WERI-Rb-1 (cell line): ENCODE data around the gene UNC13B.
A peak's percentile ranks its signal among the peaks of the same experiment; 100 is the strongest.
"Not testable (repeated sequence)": the region's sequence is repeated elsewhere in the genome, so short reads cannot be mapped to it uniquely, and the experiment has no call there.

Experiments
- DNase-seq: peaks from one replicate; pipeline ENCODE4 v3.0.0-alpha.2; 2020
- H3K27ac ChIP-seq: fragments of 250-450 bp; sonication (Bioruptor Pico); 2 replicates; pipeline ENCODE4 v1.5.1; 2020; ENCODE audit warnings: mild to moderate bottlenecking, moderate library complexity
- H3K27me3 ChIP-seq: fragments of 250-450 bp; sonication (Bioruptor Pico); 2 replicates; pipeline ENCODE4 v1.5.1; 2021; ENCODE audit warnings: mild to moderate bottlenecking, low read depth, moderate library complexity; ENCODE audit not compliant: insufficient read depth, severe bottlenecking
- H3K36me3 ChIP-seq: fragments of 250-450 bp; sonication (Bioruptor Pico); 2 replicates; pipeline ENCODE4 v1.5.1; 2020; ENCODE audit warnings: mild to moderate bottlenecking, moderate library complexity
- H3K4me3 ChIP-seq: 2 replicates; pipeline ENCODE4 v1.5.1; 2011; ENCODE audit warnings: low read depth, mild to moderate bottlenecking, control low read depth, low read length
- H3K9me3 ChIP-seq: fragments of 250-450 bp; sonication (Bioruptor Pico); 2 replicates; pipeline ENCODE4 v1.5.1; 2021; ENCODE audit warnings: mild to moderate bottlenecking, moderate library complexity; ENCODE audit not compliant: severe bottlenecking
- TF ChIP-seq, protein P1 (sequence below): IDR thresholded peaks from 2 replicates; pipeline ENCODE4 v1.5.1; 2011; ENCODE audit warnings: low read depth, mild to moderate bottlenecking, control low read depth, inconsistent platforms, low read length

UNC13B gene

DNA sequence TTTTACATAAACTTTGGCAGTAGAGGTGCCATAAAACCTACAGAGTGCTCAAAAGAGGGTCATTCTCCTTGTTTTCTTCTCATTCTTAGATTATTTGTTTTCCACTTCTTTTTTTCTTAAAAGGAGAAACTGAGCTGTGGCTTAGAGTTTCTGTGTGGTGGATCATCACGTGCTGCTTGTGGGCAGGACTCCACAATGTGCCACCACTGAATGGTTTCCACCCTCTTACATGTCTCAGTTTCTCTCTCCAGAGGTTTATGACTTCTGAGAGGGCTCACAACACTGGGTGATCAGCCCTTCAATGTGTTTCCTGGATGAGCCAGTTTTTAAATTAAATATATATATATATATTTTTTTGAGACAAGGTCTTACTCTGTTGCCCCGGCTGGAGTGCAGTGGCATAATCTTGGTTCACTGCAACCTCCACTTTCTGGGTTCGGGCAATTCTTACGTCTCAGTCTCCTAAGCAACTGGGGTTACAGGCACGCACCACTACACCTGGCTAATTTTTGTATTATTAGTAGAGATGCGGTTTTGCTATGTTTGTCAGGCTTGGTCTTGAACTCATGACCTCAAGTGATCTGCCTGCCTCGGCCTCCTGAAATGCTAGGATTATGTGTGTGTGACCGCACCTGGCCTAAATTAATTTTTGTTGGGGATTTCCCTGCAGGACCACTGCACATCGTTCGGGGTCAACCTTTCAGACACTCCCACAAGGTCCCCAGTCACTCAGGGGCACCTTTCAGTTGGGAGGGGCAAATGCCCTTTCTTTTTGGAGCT lies 3.1 kb upstream of the UNC13B start:
- Histone ChIP-seq H3K27ac (no peak overlapping the region), H3K4me3 (no peak overlapping the region), H3K9me3 (no peaks in the 10 kb centered on the region), H3K36me3 (no peaks in the 10 kb centered on the region), H3K27me3 (no peaks in the 10 kb centered on the region)
- TF ChIP-seq, protein P1, sequence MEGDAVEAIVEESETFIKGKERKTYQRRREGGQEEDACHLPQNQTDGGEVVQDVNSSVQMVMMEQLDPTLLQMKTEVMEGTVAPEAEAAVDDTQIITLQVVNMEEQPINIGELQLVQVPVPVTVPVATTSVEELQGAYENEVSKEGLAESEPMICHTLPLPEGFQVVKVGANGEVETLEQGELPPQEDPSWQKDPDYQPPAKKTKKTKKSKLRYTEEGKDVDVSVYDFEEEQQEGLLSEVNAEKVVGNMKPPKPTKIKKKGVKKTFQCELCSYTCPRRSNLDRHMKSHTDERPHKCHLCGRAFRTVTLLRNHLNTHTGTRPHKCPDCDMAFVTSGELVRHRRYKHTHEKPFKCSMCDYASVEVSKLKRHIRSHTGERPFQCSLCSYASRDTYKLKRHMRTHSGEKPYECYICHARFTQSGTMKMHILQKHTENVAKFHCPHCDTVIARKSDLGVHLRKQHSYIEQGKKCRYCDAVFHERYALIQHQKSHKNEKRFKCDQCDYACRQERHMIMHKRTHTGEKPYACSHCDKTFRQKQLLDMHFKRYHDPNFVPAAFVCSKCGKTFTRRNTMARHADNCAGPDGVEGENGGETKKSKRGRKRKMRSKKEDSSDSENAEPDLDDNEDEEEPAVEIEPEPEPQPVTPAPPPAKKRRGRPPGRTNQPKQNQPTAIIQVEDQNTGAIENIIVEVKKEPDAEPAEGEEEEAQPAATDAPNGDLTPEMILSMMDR, result no peak
- DNase-seq, result no peak

- Histone ChIP-seq H3K27me3 (no peaks in the 10 kb centered on the region), H3K36me3 (no peaks in the 10 kb centered on the region), H3K4me3 (peak overlapping the region; percentile 77), H3K27ac (peak overlapping the region; percentile 84), H3K9me3 (no peaks in the 10 kb centered on the region)
- TF ChIP-seq, protein P1, result no peak
- no peak for DNase-seq
Observed at GRCh38 chr9:35162605-35163315, 951 bp downstream of the UNC13B start.

DNA sequence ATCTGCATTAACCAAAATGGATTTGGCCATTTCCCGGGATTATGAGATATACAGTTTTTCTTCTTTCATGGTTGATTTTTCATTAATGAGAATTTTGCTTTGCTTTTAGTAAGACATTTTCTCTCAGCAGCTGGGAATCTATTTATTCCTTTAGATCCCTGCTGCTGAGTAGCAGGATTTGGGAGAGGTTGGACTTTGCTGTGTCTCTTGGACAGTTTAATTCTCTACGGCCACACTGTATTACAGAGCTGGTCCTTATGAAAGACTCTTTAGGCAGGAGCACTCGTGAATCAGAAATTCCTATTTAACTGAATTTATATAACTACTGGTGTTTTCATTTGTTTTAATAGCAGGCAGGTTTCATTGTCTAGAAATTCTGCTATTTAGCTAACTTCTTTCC lies 1.6 kb downstream of the UNC13B start:
- peak overlapping the region; percentile 77 for H3K4me3 ChIP-seq
- DNase-seq, result no peak

GRCh38 chr9:35164711-35165110 lies 2.9 kb downstream of the UNC13B start:
- no peaks in the 10 kb centered on the region for H3K27me3 ChIP-seq
- no peak overlapping the region for H3K27ac ChIP-seq
- no peak for DNase-seq
- no peak overlapping the region for H3K4me3 ChIP-seq
- H3K9me3 ChIP-seq, result no peaks in the 10 kb centered on the region
- TF ChIP-seq, protein P1, result no peak
- H3K36me3 ChIP-seq, result no peaks in the 10 kb centered on the region

More for the DNA sequence above, 1.6 kb downstream of the UNC13B start:
- TF ChIP-seq, protein P1, result no peak
- H3K36me3 ChIP-seq, result no peaks in the 10 kb centered on the region
- H3K9me3 ChIP-seq, result no peaks in the 10 kb centered on the region
- no peaks in the 10 kb centered on the region for H3K27me3 ChIP-seq
- H3K27ac ChIP-seq, result no peak overlapping the region

GRCh38 chr9:35167429-35167828 lies 5.6 kb downstream of the UNC13B start:
- not testable (repeated sequence) for H3K9me3 ChIP-seq, H3K27me3 ChIP-seq, H3K4me3 ChIP-seq, H3K36me3 ChIP-seq, H3K27ac ChIP-seq, DNase-seq

DNA sequence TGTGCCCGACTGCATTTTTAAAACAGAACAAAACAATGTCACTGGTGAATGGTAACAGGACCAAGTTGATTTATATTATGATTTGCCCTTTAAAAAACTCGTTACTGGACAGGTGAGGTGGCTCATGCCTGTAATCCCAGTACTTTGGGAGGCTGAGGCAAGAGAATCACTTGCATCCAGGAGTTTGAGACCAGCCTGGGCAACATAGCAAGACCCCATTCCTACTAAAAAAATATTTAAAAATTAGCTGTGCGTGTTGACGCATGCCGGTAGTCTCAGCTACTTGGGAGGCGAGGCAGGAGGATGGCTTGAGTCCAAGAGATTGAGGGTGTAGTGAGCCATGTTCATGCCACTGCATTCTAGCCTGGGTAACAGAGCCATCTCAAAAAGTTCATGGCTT lies 7.2 kb downstream of the UNC13B start:
- H3K9me3 ChIP-seq, result no peaks in the 10 kb centered on the region
- H3K4me3 ChIP-seq, result no peak overlapping the region
- TF ChIP-seq, protein P1, result no peak
- no peak overlapping the region for H3K27ac ChIP-seq
- no peak for DNase-seq
- no peaks in the 10 kb centered on the region for H3K36me3 ChIP-seq
- H3K27me3 ChIP-seq, result no peaks in the 10 kb centered on the region
